HepG2 (cell line): ENCODE results near the gene ABI3BP. TPM values are rescaled to one million over a fixed set of nuclear protein-coding genes. Genes with fewer than 3 reads are reported as not detected.

ENCODE experiments used
- ATAC-seq: fragments of 200-7000 bp; cut with Tn5 transposase; 3 replicates; pipeline ENCODE4 v1.9.1; 2020; ENCODE audit warnings: mild to moderate bottlenecking, moderate library complexity
- BruUV-seq: library from RNA; stranded (reverse); fragments of 400-500 nt; replicated peaks from 2 replicates; lab custom pipeline; 2021; lab: Mats Ljungman, UMichigan
- CTCF ChIA-PET: fragments of 300-600 bp; formaldehyde crosslinking; extraction: SDS; loops from one replicate; lab custom pipeline; 2021; ENCODE audit warnings: low total read pairs, inconsistent platforms, low intra/inter-chr PET ratio; lab: Yijun Ruan, JAX
- POLR2A ChIA-PET: fragments of 350-600 bp; sonication (Branson Sonifier 250); formaldehyde crosslinking; loops from one replicate; lab custom pipeline; 2020; ENCODE audit warnings: antibody characterized with exemption, inconsistent platforms; lab: Yijun Ruan, JAX
- DNase-seq: peaks from one replicate; pipeline ENCODE4 v3.0.0-alpha.2; 2015; ENCODE audit warnings: low spot score
- FAIRE-seq: peaks from 3 replicates; lab custom pipeline; 2011; peaks lifted over from hg19 to GRCh38; lab: Jason Lieb, UNC
- H2AFZ ChIP-seq: one replicate; pipeline ENCODE4 v1.6.1; 2011; ENCODE audit warnings: low read length, inconsistent platforms
- H3K27ac ChIP-seq: fragments of 300-600 bp; 3 replicates; pipeline ENCODE4 v1.8.0; 2011; ENCODE audit warnings: mixed run types, mild to moderate bottlenecking, mixed read lengths, low read length, inconsistent platforms; ENCODE audit not compliant: insufficient read depth; ENCODE audit errors: extremely low read length
- H3K27me3 ChIP-seq, 2 experiments: fragments of 200-600 bp in 1 of 2; 2 replicates in 1 of 2; 3 replicates in 1 of 2; pipeline versions ENCODE4 v1.6.0 to v1.8.0; 2011; ENCODE audit warnings: low read length in 2 of 2, mild to moderate bottlenecking in 2 of 2, moderate library complexity in 2 of 2, inconsistent platforms in 1 of 2; ENCODE audit not compliant: insufficient read depth in 2 of 2, control insufficient read depth in 1 of 2
- H3K36me3 ChIP-seq, 2 experiments: fragments of 200-600 bp in 1 of 2; replicated peaks in 1 of 2; 2 replicates in 1 of 2; 3 replicates in 1 of 2; pipeline versions ENCODE4 v1.5.1 to v1.8.0; 2011; ENCODE audit warnings: low read length in 2 of 2, inconsistent platforms in 1 of 2; ENCODE audit not compliant: insufficient read depth in 2 of 2, control insufficient read depth in 1 of 2
- H3K4me1 ChIP-seq: 2 replicates; pipeline ENCODE4 v1.5.1; 2012; ENCODE audit warnings: low read length, inconsistent platforms; ENCODE audit not compliant: insufficient read depth
- H3K4me2 ChIP-seq: 2 replicates; pipeline ENCODE4 v1.6.0; 2011; ENCODE audit warnings: low read depth, low read length, inconsistent platforms
- H3K4me3 ChIP-seq, 3 experiments: fragments of 200-600 bp in 1 of 3; sonication (generic), shearing (Covaris generic) in 1 of 3; replicated peaks in 1 of 3; 2 replicates each; pipeline ENCODE4 v1.5.1; 2011 to 2016; ENCODE audit warnings: low read length in 3 of 3, inconsistent platforms in 2 of 3, low read depth in 2 of 3, mild to moderate bottlenecking in 2 of 3, control low read depth in 1 of 3, mixed read lengths in 1 of 3; ENCODE audit not compliant: insufficient read depth in 1 of 3
- H3K79me2 ChIP-seq: one replicate; pipeline ENCODE4 v1.6.1; 2011; ENCODE audit warnings: low read length, inconsistent platforms; ENCODE audit not compliant: insufficient read depth
- H3K9ac ChIP-seq: 2 replicates; pipeline ENCODE4 v1.6.0; 2011; ENCODE audit warnings: mild to moderate bottlenecking, low read depth, low read length, inconsistent platforms; ENCODE audit not compliant: insufficient read depth
- H3K9me3 ChIP-seq: 2 replicates; pipeline ENCODE4 v1.5.1; 2012; ENCODE audit warnings: mild to moderate bottlenecking, low read length
- H4K20me1 ChIP-seq: 2 replicates; pipeline ENCODE4 v1.6.0; 2011; ENCODE audit warnings: inconsistent platforms, mild to moderate bottlenecking, low read length, moderate library complexity; ENCODE audit not compliant: insufficient read depth
- ARID5B ChIP-seq: IDR thresholded peaks from 2 replicates; pipeline ENCODE4 v1.4.0; 2020; ENCODE audit warnings: mild to moderate bottlenecking, missing genetic modification reagents
- CENPT ChIP-seq: sonication (generic); formaldehyde crosslinking; IDR thresholded peaks from 2 replicates; pipeline ENCODE4 v1.8.0; 2022; ENCODE audit warnings: low read depth, mild to moderate bottlenecking, moderate library complexity, missing genetic modification reagents
- GATA4 ChIP-seq: sonication (generic); IDR thresholded peaks from 2 replicates; pipeline ENCODE4 v1.6.1; 2016; ENCODE audit warnings: antibody characterized with exemption, low read depth, borderline replicate concordance
- KDM5B ChIP-seq: sonication (generic); formaldehyde crosslinking; IDR thresholded peaks from 2 replicates; pipeline ENCODE4 v1.4.0; 2020; ENCODE audit warnings: missing genetic modification reagents, mild to moderate bottlenecking, borderline replicate concordance
- NR2F2 ChIP-seq: IDR thresholded peaks from 2 replicates; pipeline ENCODE4 v1.6.1; 2012; ENCODE audit warnings: low read depth, inconsistent platforms, borderline replicate concordance
- NR2F6 ChIP-seq, 2 experiments: IDR thresholded peaks; 2 replicates each; pipeline ENCODE4 v1.6.1; 2016; ENCODE audit warnings: antibody characterized with exemption in 1 of 2, mild to moderate bottlenecking in 1 of 2
- POLR2G ChIP-seq: fragments of 200-400 bp; formaldehyde crosslinking; IDR thresholded peaks from 2 replicates; pipeline ENCODE4 v1.6.1; 2018; ENCODE audit warnings: mild to moderate bottlenecking, low read depth, low read length, moderate library complexity
- SOX5 ChIP-seq: IDR thresholded peaks from 2 replicates; pipeline ENCODE4 v1.6.1; 2016; ENCODE audit warnings: borderline replicate concordance
- SRSF1 ChIP-seq: fragments of 200-400 bp; formaldehyde crosslinking; optimal IDR thresholded peaks from 2 replicates; pipeline ENCODE3; 2017; ENCODE audit warnings: mild to moderate bottlenecking, low read depth, low read length, moderate library complexity
- TCF7 ChIP-seq: sonication (generic); IDR thresholded peaks from 2 replicates; pipeline ENCODE4 v1.6.1; 2016; ENCODE audit warnings: antibody characterized with exemption, low read depth
- ZMYM4 ChIP-seq: sonication (generic); formaldehyde crosslinking; IDR thresholded peaks from 2 replicates; pipeline ENCODE4 v1.8.1; 2023; ENCODE audit warnings: mild to moderate bottlenecking, missing genetic modification reagents
- ZNF33A ChIP-seq: sonication (generic); formaldehyde crosslinking; IDR thresholded peaks from 2 replicates; pipeline ENCODE4 v1.5.1; 2020; ENCODE audit warnings: missing genetic modification reagents, mild to moderate bottlenecking, moderate library complexity, borderline replicate concordance
- ZNF503 ChIP-seq: sonication (generic); formaldehyde crosslinking; IDR thresholded peaks from 2 replicates; pipeline ENCODE4 v1.4.0; 2020; ENCODE audit warnings: missing genetic modification reagents
- WGBS: methylation state at CpG from one replicate; pipeline ENCODE4 v1.1.6; 2017; ENCODE audit warnings: low lambda C conversion rate; 5-methylcytosine and 5-hydroxymethylcytosine counted together
- in situ Hi-C: cut with HindIII; loops from 2 replicates; pipeline ENCODE4 v1.10.0; 2017; ENCODE audit warnings: low pct_unique_long_range_greater_than_20kb; ENCODE audit not compliant: extremely low pct_ligation_motif_present
- intact Hi-C: fragments of 100-400 bp; cut with micrococcal nuclease; formaldehyde crosslinking; loops from one replicate; pipeline ENCODE4 v1.10.0; 2022; ENCODE audit not compliant: unreplicated experiment
- polyA plus RNA-seq, 8 experiments: library from polyadenylated mRNA; depleted of rRNA in 3 of 8; stranded (reverse) in 7 of 8; unstranded in 1 of 8; fragments of >200 nt; fragmentation: Illumina TruSeq in 4 of 8; extraction: Trizol in 4 of 8; gene quantifications; 2 replicates each; pipeline versions ENCODE4 v1.2.1 to v1.2.3, GENCODE V29; 2011 to 2016; ENCODE audit warnings: low read depth in 4 of 8, missing spikeins in 1 of 8, mixed read lengths in 1 of 8; ENCODE audit not compliant: insufficient read depth in 1 of 8
- total RNA-seq, 5 experiments: library from RNA; depleted of rRNA; stranded (reverse); fragments of >200 nt; fragmentation: Illumina TruSeq; extraction: Trizol; gene quantifications; 2 replicates each; pipeline ENCODE4 v1.2.3, GENCODE V29; 2016; ENCODE audit warnings: low read depth in 1 of 5

ABI3BP gene
- total and polyA plus RNA-seq, 2 of the 13 experiments (the other 11 are each of a cell fraction or from before 2014, with no cell fraction given) = not detected

- intact Hi-C loops = loop anchor here (2.0 kb wide), 1 partner anchor 843 kb away; the partner anchor contains the start of gene ZBTB11
- no peaks in the 10 kb centered on the region for H3K9me3 ChIP-seq
- 0% methylated on average over 3 of the region's 3 CpGs for WGBS
- in situ Hi-C loops = no loop called here
- H2AFZ ChIP-seq = no peak overlapping the region
- ChIA-PET CTCF (no interaction called here), POLR2A (no interaction called here)
- H3K27me3 ChIP-seq = peaks cover 0 to 12% of the 10 kb centered on the region in 2 experiments; a peak in 2 of 5 replicates
- FAIRE-seq = no peak
- peak; percentile 78 for DNase-seq
- no TSS peak for BruUV-seq
- H3K4me3 ChIP-seq = no peak overlapping the region
- H3K4me1 ChIP-seq = peaks cover 19% of the 10 kb centered on the region
- no peaks in the 10 kb centered on the region for H3K36me3 ChIP-seq
- no peaks in the 10 kb centered on the region for H3K79me2 ChIP-seq
- no peak overlapping the region for H3K9ac ChIP-seq
- H3K27ac ChIP-seq = no peak overlapping the region
- ATAC-seq = peak; percentile 75
- peak overlapping the region; percentile 10; the same call in 1 of the 2 replicates for H3K4me2 ChIP-seq
- no peaks in the 10 kb centered on the region; the same call in 1 of the 2 replicates for H4K20me1 ChIP-seq
- TF ChIP-seq ZMYM4 (CRISPR knock-in tag) = no peak
- TF ChIP-seq ARID5B (CRISPR knock-in tag) = peak; percentile 42; the same call in 1 of the 2 replicates
- peak; percentile 64; the same call in 1 of the 2 replicates for TF ChIP-seq NR2F2
- no peak for TF ChIP-seq KDM5B (CRISPR knock-in tag)
- TF ChIP-seq POLR2G = no peak
- TF ChIP-seq ZNF33A (CRISPR knock-in tag) = no peak
- peak; percentile 31; the same call in 1 of the 2 replicates for TF ChIP-seq GATA4
- no peak for TF ChIP-seq SRSF1
- TF ChIP-seq NR2F6 (IDR thresholded peaks at IDR 0.05) = peak; percentile 79
- peak; percentile 64; the same call in 1 of the 2 replicates for TF ChIP-seq NR2F6 (CRISPR knock-in tag; IDR thresholded peaks at IDR 0.05)
- TF ChIP-seq ZNF503 = 0 out of 2 replicates have a peak, but pooled peaks have one; percentile 33
- no peak for TF ChIP-seq CENPT
- peak; percentile 53 for TF ChIP-seq TCF7
- TF ChIP-seq SOX5 (CRISPR knock-in tag) = peak; percentile 87
Measured at GRCh38 chr3:100833483-100833882, 159.7 kb downstream of the ABI3BP start.
